Right kidney (tissue), 9 donors: ENCODE results near the gene PLCD3.
A peak's percentile ranks its signal among the peaks of the same experiment; 100 is the strongest.

Source experiments
- DNase-seq: peaks from one replicate; pipeline ENCODE4 v3.0.0-alpha.2; 2016
- long read RNA-seq, 8 donors: transcript quantifications; one replicate each; lab custom pipeline, GENCODE V29; 2026

Gene PLCD3
- long read RNA-seq, donor 1, full-length matches to known transcripts, result 1 of 1 reads
- long read RNA-seq, donor 1, partial matches to known transcripts, result 0 of 1 reads
- long read RNA-seq, donor 1, other reads (novel, unspliced or antisense), result 0 of 1 reads
- long read RNA-seq, donor 2, full-length matches to known transcripts, result 1 of 1 reads
- long read RNA-seq, donor 2, partial matches to known transcripts, result 0 of 1 reads
- long read RNA-seq, donor 2, other reads (novel, unspliced or antisense), result 0 of 1 reads
- long read RNA-seq, donor 3, result 0 reads
- long read RNA-seq, donor 4, full-length matches to known transcripts, result 1 of 18 reads
- long read RNA-seq, donor 4, partial matches to known transcripts, result 17 of 18 reads
- long read RNA-seq, donor 4, other reads (novel, unspliced or antisense), result 0 of 18 reads
- long read RNA-seq, donor 5, result 0 reads
- long read RNA-seq, donor 6, full-length matches to known transcripts, result 1 of 1 reads
- long read RNA-seq, donor 6, partial matches to known transcripts, result 0 of 1 reads
- long read RNA-seq, donor 6, other reads (novel, unspliced or antisense), result 0 of 1 reads
- long read RNA-seq, donor 7, result 0 reads
- long read RNA-seq, donor 8, full-length matches to known transcripts, result 1 of 26 reads
- long read RNA-seq, donor 8, partial matches to known transcripts, result 17 of 26 reads
- long read RNA-seq, donor 8, other reads (novel, unspliced or antisense), result 8 of 26 reads

- DNase-seq, result no peak
Observed at GRCh38 chr17:45132320-45132571, at the start of gene PLCD3. TSS of gene PLCD3 (minus strand) at chr17:45132515. CDS start at chr17:45132410, 105 bp downstream.

GRCh38 chr17:45177563-45177962 lies 45.2 kb upstream of the PLCD3 start:
- no peak for DNase-seq

- DNase-seq, result no peak
Observed at GRCh38 chr17:45175759-45176115, 43.4 kb upstream of the PLCD3 start.

- peak; percentile 86 for DNase-seq
Observed at GRCh38 chr17:45172541-45173286, 40.4 kb upstream of the PLCD3 start.

GRCh38 chr17:45172232-45172540 lies 39.9 kb upstream of the PLCD3 start:
- DNase-seq, result no peak

GRCh38 chr17:45171338-45172231 lies 39.3 kb upstream of the PLCD3 start:
- peak; percentile 74 for DNase-seq

GRCh38 chr17:45170931-45171337 lies 38.6 kb upstream of the PLCD3 start:
- DNase-seq, result no peak

GRCh38 chr17:45170280-45170930 lies 38.1 kb upstream of the PLCD3 start:
- DNase-seq, result no peak

GRCh38 chr17:45168991-45169752 lies 36.9 kb upstream of the PLCD3 start:
- no peak for DNase-seq

GRCh38 chr17:45164734-45165269 lies 32.5 kb upstream of the PLCD3 start:
- no peak for DNase-seq

GRCh38 chr17:45162025-45162687 lies 29.8 kb upstream of the PLCD3 start:
- DNase-seq, result no peak

GRCh38 chr17:45161288-45162024 lies 29.1 kb upstream of the PLCD3 start, which contains the start of gene HEXIM2:
TSS of gene HEXIM2 (plus strand) at chr17:45161875. CDS start at chr17:45162794, 919 bp downstream.
- peak; percentile 98 for DNase-seq

- DNase-seq, result no peak
Observed at GRCh38 chr17:45160447-45161287, 28.4 kb upstream of the PLCD3 start.

- no peak for DNase-seq
Observed at GRCh38 chr17:45156242-45156641, 23.9 kb upstream of the PLCD3 start.

- DNase-seq, result no peak
Observed at GRCh38 chr17:45155483-45155882, 23.2 kb upstream of the PLCD3 start.

- no peak for DNase-seq
Observed at GRCh38 chr17:45155029-45155428, 22.7 kb upstream of the PLCD3 start.

- no peak for DNase-seq
Observed at GRCh38 chr17:45150911-45151809, 18.8 kb upstream of the PLCD3 start.
